K562 (cell line): ENCODE measurements around the gene TEX28. TPM values are rescaled to one million over a fixed set of nuclear protein-coding genes. Genes with fewer than 3 reads are reported as not detected.

ENCODE experiments used
- ATAC-seq: fragments of 200-7000 bp; cut with Tn5 transposase; 3 replicates; pipeline ENCODE4 v1.9.1; 2020; ENCODE audit warnings: moderate library complexity
- BruUV-seq: library from RNA; stranded (reverse); fragments of 400-500 nt; replicated peaks from 2 replicates; lab custom pipeline; 2021; lab: Mats Ljungman, UMichigan
- CTCF ChIA-PET: fragments of 300-600 bp; formaldehyde crosslinking; extraction: SDS; loops from one replicate; lab custom pipeline; 2021; ENCODE audit warnings: low intra/inter-chr PET ratio; lab: Yijun Ruan, JAX
- POLR2A ChIA-PET: fragments of 300-600, 350-650 bp; sonication (Branson Sonifier 250); formaldehyde crosslinking; extraction: SDS; loops from one replicate; lab custom pipeline; 2021; ENCODE audit warnings: antibody characterized with exemption, inconsistent platforms; lab: Yijun Ruan, JAX
- DNase-seq, 4 experiments: peaks; one replicate each; pipeline versions ENCODE4 v3.0.0 to v3.0.0-alpha.2; 2011 to 2018; ENCODE audit warnings: low spot score in 3 of 4, mixed read lengths in 3 of 4; ENCODE audit errors: extremely low read depth in 1 of 4
- FAIRE-seq: peaks from 2 replicates; lab custom pipeline; 2011; peaks lifted over from hg19 to GRCh38; lab: Jason Lieb, UNC
- H2AFZ ChIP-seq: 2 replicates; pipeline ENCODE4 v1.6.0; 2011; ENCODE audit warnings: low read depth, low read length, control low read depth, inconsistent platforms
- H3K27ac ChIP-seq: fragments of 200-600 bp; 3 replicates; pipeline ENCODE4 v1.8.0; 2011; ENCODE audit warnings: low read depth, mild to moderate bottlenecking, control low read depth, inconsistent platforms, low read length, moderate library complexity, mixed read lengths; ENCODE audit errors: extremely low read depth
- H3K27me3 ChIP-seq, 2 experiments: fragments of 300-600 bp in 1 of 2; 2 replicates in 1 of 2; 3 replicates in 1 of 2; pipeline versions ENCODE4 v1.6.0 to v1.8.0; 2011; ENCODE audit warnings: inconsistent platforms in 2 of 2, low read length in 2 of 2, mild to moderate bottlenecking in 1 of 2, mixed read lengths in 1 of 2, moderate library complexity in 1 of 2; ENCODE audit not compliant: control insufficient read depth in 2 of 2, insufficient read depth in 2 of 2
- H3K36me3 ChIP-seq: fragments of 300-600 bp; 3 replicates; pipeline ENCODE4 v1.8.0; 2011; ENCODE audit warnings: mild to moderate bottlenecking, low read length, inconsistent platforms; ENCODE audit not compliant: control insufficient read depth, insufficient read depth
- H3K4me1 ChIP-seq, 2 experiments: fragments of 200-600 bp in 1 of 2; replicated peaks in 1 of 2; 2 replicates in 1 of 2; 3 replicates in 1 of 2; pipeline versions ENCODE4 v1.5.1 to v1.8.0; 2011; ENCODE audit warnings: inconsistent platforms in 2 of 2, low read length in 2 of 2, mild to moderate bottlenecking in 1 of 2, mixed read lengths in 1 of 2, moderate library complexity in 1 of 2; ENCODE audit not compliant: control insufficient read depth in 2 of 2, insufficient read depth in 2 of 2
- H3K4me2 ChIP-seq: 2 replicates; pipeline ENCODE4 v1.6.1; 2011; ENCODE audit warnings: low read length, control low read depth, inconsistent platforms, mixed read lengths; ENCODE audit not compliant: insufficient read depth
- H3K4me3 ChIP-seq: fragments of 200-600 bp; sonication (generic), shearing (Covaris generic); 2 replicates; pipeline ENCODE4 v1.5.1; 2016; ENCODE audit warnings: control low read depth, inconsistent platforms
- H3K79me2 ChIP-seq: fragments of 200-600 bp; 3 replicates; pipeline ENCODE4 v1.8.0; 2011; ENCODE audit warnings: low read length, inconsistent platforms; ENCODE audit not compliant: control insufficient read depth, insufficient read depth
- H3K9ac ChIP-seq, 2 experiments: 2 replicates each; pipeline versions ENCODE4 v1.6.0 to v1.6.1; 2011; ENCODE audit warnings: low read depth in 2 of 2, low read length in 2 of 2, control low read depth in 1 of 2, inconsistent platforms in 1 of 2, mild to moderate bottlenecking in 1 of 2, mixed read lengths in 1 of 2; ENCODE audit not compliant: insufficient read depth in 1 of 2
- H3K9me1 ChIP-seq: one replicate; pipeline ENCODE4 v1.6.0; 2011; ENCODE audit warnings: inconsistent platforms, mild to moderate bottlenecking, low read length, moderate library complexity; ENCODE audit not compliant: control insufficient read depth, insufficient read depth
- H3K9me3 ChIP-seq: replicated peaks from 2 replicates; pipeline ENCODE4 v1.5.1; 2011; ENCODE audit warnings: low read depth, low read length, inconsistent platforms; ENCODE audit not compliant: control insufficient read depth, insufficient read depth
- H4K20me1 ChIP-seq: replicated peaks from 2 replicates; pipeline ENCODE4 v1.6.1; 2011; ENCODE audit warnings: low read length, inconsistent platforms, mixed read lengths; ENCODE audit not compliant: control insufficient read depth, insufficient read depth
- FOXJ3 ChIP-seq: sonication (generic); formaldehyde crosslinking; IDR thresholded peaks from 2 replicates; pipeline ENCODE4 v1.4.0; 2020; ENCODE audit warnings: mild to moderate bottlenecking, missing genetic modification reagents
- GTF2A2 ChIP-seq: IDR thresholded peaks from 2 replicates; pipeline ENCODE4 v1.6.1; 2016; ENCODE audit warnings: mild to moderate bottlenecking, missing genetic modification characterization, missing compliant biosample characterization
- HEY1 ChIP-seq: fragments of 250-450 bp; sonication (Bioruptor Pico); IDR thresholded peaks from 2 replicates; pipeline ENCODE4 v1.5.0; 2020; ENCODE audit warnings: mild to moderate bottlenecking, moderate library complexity, borderline replicate concordance
- HMBOX1 ChIP-seq: sonication (generic); IDR thresholded peaks from 2 replicates; pipeline ENCODE4 v1.6.1; 2016
- MIER1 ChIP-seq: fragments of 450-650 bp; IDR thresholded peaks from 2 replicates; pipeline ENCODE4 v1.6.1; 2016; ENCODE audit warnings: antibody characterized with exemption, mild to moderate bottlenecking, low read depth
- NR2F6 ChIP-seq: fragments of 450-650 bp; formaldehyde crosslinking; IDR thresholded peaks from 2 replicates; pipeline ENCODE4 v1.4.0; 2020; ENCODE audit warnings: mild to moderate bottlenecking
- PCBP1 ChIP-seq: fragments of 200-400 bp; formaldehyde crosslinking; IDR thresholded peaks from 2 replicates; pipeline ENCODE4 v1.6.1; 2018; ENCODE audit warnings: mild to moderate bottlenecking, low read depth, low read length; ENCODE audit not compliant: poor library complexity, severe bottlenecking
- POLR2AphosphoS5 ChIP-seq: IDR thresholded peaks from 2 replicates; pipeline ENCODE4 v1.6.1; 2011; ENCODE audit warnings: mild to moderate bottlenecking, low read depth, low read length, moderate library complexity; ENCODE audit not compliant: control insufficient read depth, insufficient read depth
- RBM39 ChIP-seq: fragments of 200-400 bp; formaldehyde crosslinking; optimal IDR thresholded peaks from 2 replicates; pipeline ENCODE3; 2018; ENCODE audit warnings: low read depth, low read length
- SIN3A ChIP-seq, 2 experiments: fragments of 150-350 bp in 1 of 2; IDR thresholded peaks; 2 replicates each; pipeline ENCODE4 v1.6.1; 2011 to 2016; ENCODE audit warnings: borderline replicate concordance in 2 of 2, low read depth in 2 of 2, low read length in 2 of 2, mild to moderate bottlenecking in 2 of 2, moderate library complexity in 2 of 2; ENCODE audit not compliant: control insufficient read depth in 1 of 2
- SP1 ChIP-seq: sonication (generic); formaldehyde crosslinking; IDR thresholded peaks from 2 replicates; pipeline ENCODE4 v1.8.1; 2022; ENCODE audit warnings: mild to moderate bottlenecking, missing genetic modification reagents
- STAT5B ChIP-seq: fragments of 250-450 bp; sonication (Bioruptor Pico); IDR thresholded peaks from 2 replicates; pipeline ENCODE4 v1.8.0; 2021; ENCODE audit warnings: mild to moderate bottlenecking, inconsistent platforms
- ZFP91 ChIP-seq: sonication (generic); formaldehyde crosslinking; IDR thresholded peaks from 2 replicates; pipeline ENCODE4 v1.8.0; 2022; ENCODE audit warnings: mild to moderate bottlenecking, missing genetic modification reagents
- ZNF212 ChIP-seq: fragments of 450-650 bp; formaldehyde crosslinking; IDR thresholded peaks from 2 replicates; pipeline ENCODE4 v1.4.0; 2020; ENCODE audit warnings: mild to moderate bottlenecking
- WGBS: fragments of 100-300 bp; shearing (Covaris generic); methylation state at CpG from one replicate; pipeline ENCODE4 v1.1.6; 2016; ENCODE audit warnings: low coverage, mixed read lengths; ENCODE audit not compliant: insufficient coverage; ENCODE audit errors: missing lambda C conversion rate; 5-methylcytosine and 5-hydroxymethylcytosine counted together
- in situ Hi-C: fragments of 300-500 bp; cut with MboI; formaldehyde crosslinking; loops from 4 replicates; pipeline ENCODE4 v1.15.0; 2018; ENCODE audit warnings: inconsistent platforms, mixed read lengths
- intact Hi-C: fragments of 100-400 bp; cut with micrococcal nuclease; formaldehyde crosslinking; loops from 2 replicates; pipeline ENCODE4 v1.14.2; 2022
- polyA plus RNA-seq, 8 experiments: library from polyadenylated mRNA; depleted of rRNA in 4 of 8; stranded (reverse) in 5 of 8; unstranded in 3 of 8; fragments of >200 nt; fragmentation: Nextera tagmentation in 2 of 8; fragmentation: Illumina TruSeq in 1 of 8; extraction: Ambion mirVana in 2 of 8; extraction: Trizol in 1 of 8; gene quantifications; 2 replicates each; pipeline versions ENCODE4 v1.2.1 to v1.2.3, GENCODE V29; 2011 to 2014; ENCODE audit warnings: inconsistent platforms in 1 of 8, missing spikeins in 1 of 8
- total RNA-seq, 7 experiments: library from RNA; depleted of rRNA in 6 of 7; stranded (reverse); fragments of >200 nt in 6 of 7; fragmentation: Illumina TruSeq in 2 of 7; extraction: Trizol in 2 of 7; gene quantifications; 2 replicates each; pipeline versions ENCODE4 v1.2.1 to v1.2.3, GENCODE V29; 2011 to 2021; ENCODE audit warnings: low replicate concordance in 1 of 7

The TEX28 gene
- total and polyA plus RNA-seq, 9 of the 15 experiments (the other 6 are each of a cell fraction or from before 2014, with no cell fraction given) = not detected

- no TSS peak for BruUV-seq
- peak overlapping the region; percentile 56; the same call in 1 of the 2 replicates for H2AFZ ChIP-seq
- TF ChIP-seq PCBP1 = no peak
- TF ChIP-seq POLR2AphosphoS5 = no peak
- no peak for TF ChIP-seq HEY1 (CRISPR knock-in tag)
- no peak for TF ChIP-seq ZNF212 (CRISPR knock-in tag)
- no peak for TF ChIP-seq NR2F6 (CRISPR knock-in tag)
- no peak for DNase-seq
- H3K4me3 ChIP-seq = no peak overlapping the region
- H4K20me1 ChIP-seq = no peaks in the 10 kb centered on the region
- peaks cover 0 to 2% of the 10 kb centered on the region in 2 experiments; a peak in 3 of 5 replicates for H3K4me1 ChIP-seq
- H3K9me3 ChIP-seq = no peaks in the 10 kb centered on the region
- ChIA-PET POLR2A (interaction anchor here (0.5 to 0.6 kb wide), 2 partner anchors 243 to 277 kb away, joined by 4 read pairs; no protein-coding TSS in a partner anchor), CTCF (no interaction called here)
- H3K79me2 ChIP-seq = no peaks in the 10 kb centered on the region
- WGBS = 42% methylated on average over 10 of the region's 10 CpGs
- ATAC-seq = no peak
- no peak overlapping the region for H3K27ac ChIP-seq
- H3K4me2 ChIP-seq = no peak overlapping the region
- H3K9me1 ChIP-seq = no peaks in the 10 kb centered on the region
- intact Hi-C loops = no loop called here
- in situ Hi-C loops = loop anchor here (25.0 kb wide), 1 partner anchor 93 kb away; the partner anchor contains the start of gene OPN1MW2
- H3K27me3 ChIP-seq = no peaks in the 10 kb centered on the region
- FAIRE-seq = no peak
- no peaks in the 10 kb centered on the region for H3K36me3 ChIP-seq
- 0 out of 4 replicates have a peak overlapping the region, but pooled peaks of 1 of the 2 experiments have one; percentile 6 for H3K9ac ChIP-seq
These were observed 9.9 kb upstream of the TEX28 start for GRCh38 chrX:154304846-154305245.

GRCh38 chrX:154303476-154303875, 8.6 kb upstream of the TEX28 start:
- in situ Hi-C loops = loop anchor here (25.0 kb wide), 1 partner anchor 91 kb away; the partner anchor contains the start of gene OPN1MW2
- TF ChIP-seq ZFP91 (no peak), GTF2A2 (no peak), ZNF212 (CRISPR knock-in tag) (no peak), RBM39 (no peak), MIER1 (no peak), SP1 (CRISPR knock-in tag) (no peak), FOXJ3 (CRISPR knock-in tag) (no peak), HMBOX1 (no peak), STAT5B (CRISPR knock-in tag) (no peak), SIN3A (IDR thresholded peaks at IDR 0.05; ENCODE audit: borderline replicate concordance in 2 of 2, control insufficient read depth in 1 of 2, low read depth in 2 of 2, low read length in 2 of 2) (no peak)

More at GRCh38 chrX:154303476-154303875, 8.6 kb upstream of the TEX28 start:
- Histone ChIP-seq H2AFZ (no peak overlapping the region), H3K36me3 (no peaks in the 10 kb centered on the region), H3K27ac (no peak overlapping the region), H3K79me2 (no peaks in the 10 kb centered on the region), H3K9me1 (no peaks in the 10 kb centered on the region), H3K9me3 (no peaks in the 10 kb centered on the region), H3K27me3 (no peaks in the 10 kb centered on the region), H3K4me2 (no peak overlapping the region), H3K4me3 (no peak overlapping the region), H3K9ac (no peak overlapping the region), H3K4me1 (peaks cover 0 to 1% of the 10 kb centered on the region in 2 experiments; a peak in 3 of 5 replicates), H4K20me1 (no peaks in the 10 kb centered on the region)
- no peak for DNase-seq
- FAIRE-seq = no peak
- ATAC-seq = no peak
- intact Hi-C loops = no loop called here
- no TSS peak for BruUV-seq
- ChIA-PET POLR2A (no interaction called here), CTCF (no interaction called here)
- 47% methylated on average over 8 of the region's 8 CpGs for WGBS
